Muscle of leg (tissue), 11 donors: ENCODE results near the gene PIAS1. TPM values are rescaled to one million over a fixed set of nuclear protein-coding genes. Genes with fewer than 3 reads are reported as not detected.
A peak's percentile ranks its signal among the peaks of the same experiment; 100 is the strongest.

Experiments used
- DNase-seq: peaks from one replicate; pipeline ENCODE4 v3.0.0; 2013
- H3K27ac ChIP-seq: one replicate; pipeline ENCODE4 v1.5.1; 2013; ENCODE audit warnings: mild to moderate bottlenecking, low read length, control low read depth
- H3K27me3 ChIP-seq: one replicate; pipeline ENCODE4 v1.6.1; 2013; ENCODE audit warnings: low read length; ENCODE audit not compliant: control insufficient read depth, insufficient read depth
- H3K36me3 ChIP-seq: one replicate; pipeline ENCODE4 v1.6.1; 2013; ENCODE audit warnings: low read length; ENCODE audit not compliant: control insufficient read depth, insufficient read depth
- H3K4me1 ChIP-seq: one replicate; pipeline ENCODE4 v1.6.1; 2013; ENCODE audit warnings: low read length; ENCODE audit not compliant: control insufficient read depth, insufficient read depth
- H3K4me3 ChIP-seq: one replicate; pipeline ENCODE4 v1.5.1; 2013; ENCODE audit warnings: low read length, control low read depth
- H3K9me3 ChIP-seq: replicated peaks from 2 replicates; pipeline ENCODE4 v1.6.1; 2013; ENCODE audit warnings: low read depth, low read length; ENCODE audit not compliant: control insufficient read depth
- WGBS: methylation state at CpG from one replicate; pipeline ENCODE4 v1.1.5; 2013; ENCODE audit warnings: missing lambda C conversion rate; ENCODE audit not compliant: insufficient coverage; 5-methylcytosine and 5-hydroxymethylcytosine counted together
- polyA plus RNA-seq, 8 donors: library from polyadenylated mRNA; unstranded; fragments of 120-200 nt; gene quantifications; one replicate each; pipeline versions ENCODE4 v1.2.1 to v1.2.3, GENCODE V29; 2013; ENCODE audit warnings: inconsistent platforms in 1 of 8, low replicate concordance in 1 of 8; ENCODE audit not compliant: insufficient read length in 8 of 8, insufficient read depth in 1 of 8
- total RNA-seq: library from RNA; stranded (reverse); fragments of 120-200 nt; gene quantifications from one replicate; pipeline ENCODE4 v1.2.4, GENCODE V29; 2013

PIAS1 gene
- total and polyA plus RNA-seq, 9 donors, result 18.8 to 31.9 (median 24.2) TPM

DNA sequence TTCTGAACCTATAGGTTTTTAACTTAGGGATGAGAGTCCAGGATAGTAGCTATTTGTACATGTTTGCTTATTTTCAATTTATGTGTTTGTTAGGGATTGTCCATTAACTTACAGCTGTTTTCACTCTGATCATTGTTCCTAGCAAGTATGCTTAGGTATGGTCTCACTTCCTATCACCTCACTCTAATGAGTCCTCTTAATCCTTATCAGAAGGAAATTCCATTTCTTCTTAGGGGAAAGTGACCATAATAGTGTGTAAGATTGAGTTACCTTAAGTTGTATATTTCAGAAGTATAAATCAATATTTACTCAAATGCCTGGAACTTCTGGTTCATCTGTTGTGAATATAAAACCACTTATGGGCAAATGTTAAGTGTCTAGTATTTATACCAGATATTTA is 53.0 kb downstream of the PIAS1 start:
- H3K4me3 ChIP-seq, result no peak overlapping the region
- peaks cover 6% of the 10 kb centered on the region for H3K9me3 ChIP-seq
- peaks cover 2% of the 10 kb centered on the region for H3K4me1 ChIP-seq
- no peak overlapping the region for H3K27ac ChIP-seq
- no peaks in the 10 kb centered on the region for H3K27me3 ChIP-seq
- no peak for DNase-seq
- H3K36me3 ChIP-seq, result no peaks in the 10 kb centered on the region

DNA sequence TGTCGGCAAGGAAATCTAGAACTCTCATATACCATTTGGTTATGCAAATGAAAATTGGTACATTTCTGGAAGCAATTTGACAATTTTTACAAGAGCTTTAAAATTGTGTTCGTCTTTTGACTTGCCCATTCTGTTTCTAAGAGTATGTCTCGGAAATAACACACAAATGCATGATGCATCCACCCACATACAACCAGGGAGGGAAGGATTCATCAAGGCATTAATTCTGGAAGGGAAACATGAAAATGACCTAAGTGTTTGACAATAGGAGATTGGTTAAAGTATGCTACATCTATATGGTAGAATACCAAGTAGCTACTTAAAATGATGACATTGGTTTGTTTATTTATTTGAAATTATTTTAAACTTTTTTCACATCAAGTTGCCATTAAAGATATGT is 58.6 kb downstream of the PIAS1 start:
- no peaks in the 10 kb centered on the region for H3K4me1 ChIP-seq
- DNase-seq, result peak; percentile 6
- no peak overlapping the region for H3K4me3 ChIP-seq
- H3K36me3 ChIP-seq, result no peaks in the 10 kb centered on the region
- H3K27me3 ChIP-seq, result no peaks in the 10 kb centered on the region
- H3K9me3 ChIP-seq, result no peaks in the 10 kb centered on the region
- no CpG with 5 or more reads among the region's 3 CpGs for WGBS
- H3K27ac ChIP-seq, result no peak overlapping the region

DNA sequence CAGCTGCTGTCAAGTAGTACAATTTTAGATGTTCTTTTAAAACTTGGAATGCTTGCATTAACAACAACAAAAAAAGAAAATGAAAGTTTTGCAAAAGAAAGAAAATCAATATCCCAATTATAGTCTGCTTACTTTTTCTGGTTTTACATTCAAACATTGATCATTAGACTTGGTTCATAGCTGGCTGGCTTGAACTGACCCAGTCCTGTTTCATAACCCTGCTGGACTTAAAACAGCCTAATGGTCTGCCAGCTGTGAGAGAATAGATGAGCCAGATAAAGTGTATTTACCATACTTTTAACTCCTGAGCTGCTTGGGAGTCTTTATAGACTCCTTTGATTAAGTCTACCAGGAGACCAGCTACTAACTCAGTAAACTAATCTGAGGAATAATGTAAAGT is 59.2 kb downstream of the PIAS1 start:
- peak; percentile 34 for DNase-seq
- no peaks in the 10 kb centered on the region for H3K36me3 ChIP-seq
- H3K27ac ChIP-seq, result peak overlapping the region; percentile 50
- no peaks in the 10 kb centered on the region for H3K9me3 ChIP-seq
- H3K27me3 ChIP-seq, result no peaks in the 10 kb centered on the region
- no peaks in the 10 kb centered on the region for H3K4me1 ChIP-seq
- H3K4me3 ChIP-seq, result no peak overlapping the region

DNA sequence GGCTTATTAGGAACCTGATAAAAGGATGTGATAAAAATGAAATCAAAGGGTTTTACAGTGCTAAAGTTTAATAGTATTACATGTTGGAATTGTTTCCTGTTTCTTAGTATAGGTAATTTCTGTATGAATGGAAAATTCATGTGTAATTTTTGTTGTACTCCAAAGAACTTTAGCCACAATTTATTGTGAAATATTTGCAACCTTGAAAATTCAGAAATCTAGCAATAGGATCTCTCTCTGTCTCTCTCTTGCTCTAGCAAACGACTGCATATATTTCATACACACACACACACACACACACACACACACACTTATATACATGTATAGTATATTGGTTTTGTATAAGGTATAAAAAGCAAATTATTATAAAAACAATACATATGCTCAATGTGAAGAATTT is 59.6 kb downstream of the PIAS1 start:
- Histone ChIP-seq H3K27ac (peak overlapping the region; percentile 73), H3K36me3 (no peaks in the 10 kb centered on the region), H3K9me3 (no peaks in the 10 kb centered on the region), H3K4me1 (no peaks in the 10 kb centered on the region), H3K4me3 (no peak overlapping the region), H3K27me3 (no peaks in the 10 kb centered on the region)
- no CpG with 5 or more reads among the region's 1 CpG for WGBS
- peak; percentile 30 for DNase-seq

DNA sequence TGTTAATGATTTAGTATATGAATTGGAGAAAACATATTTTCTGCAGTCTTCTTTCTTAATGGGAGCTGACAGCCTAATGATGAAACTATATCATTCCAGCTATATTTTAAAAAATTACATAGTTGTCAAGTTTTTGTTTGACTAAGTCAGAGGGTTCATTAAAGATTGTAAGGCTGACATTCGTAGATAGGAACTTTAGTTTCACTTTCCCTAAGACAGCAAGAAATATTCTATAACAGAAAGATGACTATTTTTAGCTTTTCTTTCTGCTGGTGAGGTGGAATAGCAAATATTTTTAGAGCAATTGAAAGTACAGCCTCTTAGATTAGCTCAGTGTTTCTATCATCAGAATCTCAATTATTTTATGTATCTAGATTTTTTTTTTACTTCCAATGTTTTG is 60.2 kb downstream of the PIAS1 start:
- Histone ChIP-seq H3K27me3 (no peaks in the 10 kb centered on the region), H3K9me3 (no peaks in the 10 kb centered on the region), H3K36me3 (no peaks in the 10 kb centered on the region), H3K4me3 (peak overlapping the region; percentile 12), H3K27ac (peak overlapping the region; percentile 73), H3K4me1 (no peaks in the 10 kb centered on the region)
- peak; percentile 73 for DNase-seq
- no CpG with 5 or more reads among the region's 1 CpG for WGBS

DNA sequence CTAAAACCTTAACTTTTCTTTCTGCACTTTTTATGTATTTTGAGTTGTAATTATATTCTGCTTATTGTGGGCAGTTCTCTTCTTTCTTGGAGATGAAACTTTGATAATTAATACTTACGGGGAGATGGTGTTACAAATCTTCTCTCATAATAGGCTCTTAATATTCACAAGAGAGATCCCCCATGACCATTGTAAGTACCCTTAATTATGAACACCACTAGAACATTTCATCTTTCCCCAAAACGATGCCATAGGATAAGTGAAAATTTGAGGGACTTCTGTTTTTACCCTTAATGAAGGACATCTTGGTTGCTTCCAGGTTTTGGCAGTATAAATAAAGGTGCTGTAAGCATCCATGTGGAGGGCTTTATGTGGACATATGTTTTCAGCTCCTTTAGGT is 60.7 kb downstream of the PIAS1 start:
- Histone ChIP-seq H3K4me3 (no peak overlapping the region), H3K9me3 (no peaks in the 10 kb centered on the region), H3K4me1 (no peaks in the 10 kb centered on the region), H3K27me3 (no peaks in the 10 kb centered on the region), H3K36me3 (no peaks in the 10 kb centered on the region), H3K27ac (peak overlapping the region; percentile 73)
- peak; percentile 7 for DNase-seq
- WGBS, result no CpG with 5 or more reads among the region's 2 CpGs

DNA sequence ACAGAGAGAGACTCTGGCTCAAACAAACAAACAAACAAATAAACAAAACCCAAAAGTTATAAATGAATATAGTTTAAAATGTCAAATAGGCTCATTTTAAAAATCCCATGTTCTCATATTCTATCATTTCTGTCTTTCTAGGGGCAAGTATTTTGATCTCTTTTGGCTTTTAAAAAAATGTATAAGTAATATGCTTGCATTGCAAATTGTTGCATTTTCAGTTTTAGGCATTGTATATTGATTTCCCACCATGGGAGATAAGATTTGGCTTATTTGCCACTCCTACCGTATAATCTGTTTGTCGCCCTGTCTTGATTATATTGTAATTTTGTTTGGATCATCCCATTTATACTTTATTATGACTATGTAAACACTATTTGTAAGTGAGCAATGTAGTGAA is 70.6 kb downstream of the PIAS1 start:
- WGBS, result no CpG with 5 or more reads among the region's 2 CpGs
- H3K9me3 ChIP-seq, result no peaks in the 10 kb centered on the region
- DNase-seq, result no peak
- H3K36me3 ChIP-seq, result no peaks in the 10 kb centered on the region
- H3K4me3 ChIP-seq, result no peak overlapping the region
- H3K4me1 ChIP-seq, result no peaks in the 10 kb centered on the region
- H3K27ac ChIP-seq, result no peak overlapping the region
- no peaks in the 10 kb centered on the region for H3K27me3 ChIP-seq

DNA sequence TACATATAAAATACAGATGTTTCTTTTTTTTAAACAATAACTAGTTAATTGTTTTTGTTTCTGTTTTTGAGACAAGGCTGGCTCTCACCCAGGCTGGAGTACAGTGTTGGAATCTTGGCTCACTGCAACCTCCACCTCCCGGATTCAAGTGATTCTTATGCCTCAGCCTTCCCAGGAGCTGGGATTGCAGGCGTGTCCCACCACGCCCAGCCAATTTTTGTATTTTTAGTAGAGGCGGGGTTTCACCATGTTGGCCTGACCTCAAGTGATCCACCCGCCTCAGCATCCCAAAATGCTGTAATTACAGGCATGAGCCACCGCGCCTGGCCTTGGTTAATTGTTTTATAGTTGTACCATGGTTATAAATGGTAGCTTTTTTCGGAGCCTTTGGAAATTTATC is 72.3 kb downstream of the PIAS1 start:
- peak; percentile 61 for DNase-seq
- no peaks in the 10 kb centered on the region for H3K9me3 ChIP-seq
- 63% methylated on average over 4 of the region's 8 CpGs for WGBS
- no peaks in the 10 kb centered on the region for H3K4me1 ChIP-seq
- H3K4me3 ChIP-seq, result no peak overlapping the region
- no peaks in the 10 kb centered on the region for H3K36me3 ChIP-seq
- H3K27me3 ChIP-seq, result no peaks in the 10 kb centered on the region
- H3K27ac ChIP-seq, result no peak overlapping the region

DNA sequence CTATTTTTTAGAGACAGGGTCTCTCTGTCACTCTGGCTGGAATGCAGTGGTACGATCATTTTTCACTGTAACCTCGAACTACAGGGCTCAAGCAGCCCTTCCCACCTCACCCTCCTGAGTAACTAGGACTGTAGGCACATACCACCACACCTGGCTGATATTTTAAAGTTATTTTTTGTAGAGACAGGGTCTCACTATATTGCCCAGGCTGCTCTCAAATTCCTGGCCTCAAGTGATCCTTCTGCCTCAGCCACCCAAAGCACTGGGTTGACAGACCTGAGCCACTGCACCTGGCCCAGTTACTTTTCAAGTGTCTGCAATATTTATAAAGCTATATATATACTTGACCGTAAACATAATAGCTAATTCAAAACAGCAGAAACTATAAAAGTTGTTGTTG is 75.0 kb downstream of the PIAS1 start:
- Histone ChIP-seq H3K36me3 (no peaks in the 10 kb centered on the region), H3K27ac (no peak overlapping the region), H3K4me1 (no peaks in the 10 kb centered on the region), H3K9me3 (no peaks in the 10 kb centered on the region), H3K27me3 (no peaks in the 10 kb centered on the region), H3K4me3 (no peak overlapping the region)
- DNase-seq, result no peak
- no CpG with 5 or more reads among the region's 3 CpGs for WGBS

DNA sequence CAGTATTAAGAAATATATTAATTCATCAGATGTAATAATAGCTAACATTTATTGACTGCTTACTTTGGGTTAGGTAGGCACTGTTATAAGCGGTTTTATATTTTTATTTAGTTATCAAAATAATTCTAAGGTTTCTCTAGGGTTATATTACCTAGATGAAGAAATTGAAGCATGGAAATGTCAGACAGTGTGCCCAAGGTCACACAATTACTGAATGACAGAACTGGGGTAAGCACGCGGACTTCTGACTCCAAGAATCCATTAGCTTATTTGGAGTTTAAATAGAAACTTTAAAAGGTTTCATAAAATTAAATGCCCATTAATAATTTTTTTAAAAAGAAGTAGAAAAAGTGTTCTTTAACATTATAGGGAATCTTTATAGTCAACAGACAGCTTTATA is 76.7 kb downstream of the PIAS1 start:
- no peak for DNase-seq
- no peaks in the 10 kb centered on the region for H3K36me3 ChIP-seq
- H3K27ac ChIP-seq, result no peak overlapping the region
- no peaks in the 10 kb centered on the region for H3K9me3 ChIP-seq
- WGBS, result no CpG with 5 or more reads among the region's 3 CpGs
- no peak overlapping the region for H3K4me3 ChIP-seq
- no peaks in the 10 kb centered on the region for H3K27me3 ChIP-seq
- no peaks in the 10 kb centered on the region for H3K4me1 ChIP-seq

DNA sequence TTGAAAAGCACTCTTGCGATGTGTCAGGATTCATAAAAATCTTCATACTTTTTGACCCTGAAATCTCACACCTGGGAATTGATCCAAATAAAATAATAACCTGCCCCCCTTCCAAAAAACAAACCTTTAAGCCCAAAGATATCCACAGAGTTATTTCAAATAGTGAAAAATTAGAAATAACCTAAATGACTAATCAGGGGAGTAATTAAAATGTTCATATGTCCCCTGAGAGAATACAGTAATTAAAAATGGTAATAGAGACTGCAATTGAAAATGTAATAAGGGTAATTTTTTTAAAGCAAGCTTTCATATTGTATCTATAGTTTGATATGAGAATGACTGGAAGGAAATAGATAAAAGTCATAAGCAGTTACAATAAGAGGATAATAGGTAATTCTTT is 83.0 kb downstream of the PIAS1 start:
- no peaks in the 10 kb centered on the region for H3K4me1 ChIP-seq
- no peak for DNase-seq
- WGBS, result no CpG with 5 or more reads among the region's 1 CpG
- H3K27ac ChIP-seq, result no peak overlapping the region
- H3K9me3 ChIP-seq, result no peaks in the 10 kb centered on the region
- H3K36me3 ChIP-seq, result no peaks in the 10 kb centered on the region
- H3K27me3 ChIP-seq, result no peaks in the 10 kb centered on the region
- no peak overlapping the region for H3K4me3 ChIP-seq
